ENCODE data around the gene GFAP.

Gene GFAP

GRCh38 chr17:44930667-44931066 lies 15.4 kb upstream of the GFAP start:
- DNase-seq, result no peak

DNA sequence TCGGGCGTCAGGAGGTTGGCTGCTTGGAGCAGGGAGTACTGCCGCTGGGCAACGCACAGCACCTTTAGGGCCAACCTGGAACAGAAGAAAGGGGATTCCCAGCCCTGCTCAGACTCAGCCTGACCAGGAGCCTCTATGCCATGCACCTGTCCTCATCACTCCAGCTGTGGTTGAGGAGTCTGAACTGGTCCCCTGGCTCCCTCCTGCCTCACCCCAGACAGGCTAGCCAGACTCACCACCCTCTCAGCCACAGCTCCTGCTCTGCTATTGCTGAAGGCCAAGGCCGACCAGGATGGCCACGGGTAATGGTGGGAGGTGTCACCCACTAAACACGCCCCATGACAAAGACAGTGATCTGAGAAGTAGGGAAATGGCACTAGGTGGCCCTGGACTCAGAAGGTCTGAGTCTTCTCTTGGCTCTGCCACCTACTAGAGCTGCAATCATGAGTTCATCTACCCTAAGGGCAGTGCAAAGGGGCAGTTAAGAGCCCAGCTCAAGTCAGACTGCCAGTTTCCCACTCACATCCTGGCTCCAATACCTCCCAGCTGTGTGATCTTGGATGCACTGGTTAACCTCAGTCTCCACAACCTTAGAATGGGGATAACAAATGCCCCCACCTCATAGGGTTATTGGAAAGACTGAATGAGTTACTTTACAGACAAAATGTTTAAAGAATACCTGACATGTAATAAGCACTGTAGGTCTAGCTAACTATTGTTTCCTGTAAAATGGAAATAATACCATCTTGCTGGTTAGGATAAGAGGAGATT lies 13.8 kb upstream of the GFAP start:
- no peak for DNase-seq

- no peak for DNase-seq
Measured at GRCh38 chr17:44928136-44928535, 12.8 kb upstream of the GFAP start.

DNA sequence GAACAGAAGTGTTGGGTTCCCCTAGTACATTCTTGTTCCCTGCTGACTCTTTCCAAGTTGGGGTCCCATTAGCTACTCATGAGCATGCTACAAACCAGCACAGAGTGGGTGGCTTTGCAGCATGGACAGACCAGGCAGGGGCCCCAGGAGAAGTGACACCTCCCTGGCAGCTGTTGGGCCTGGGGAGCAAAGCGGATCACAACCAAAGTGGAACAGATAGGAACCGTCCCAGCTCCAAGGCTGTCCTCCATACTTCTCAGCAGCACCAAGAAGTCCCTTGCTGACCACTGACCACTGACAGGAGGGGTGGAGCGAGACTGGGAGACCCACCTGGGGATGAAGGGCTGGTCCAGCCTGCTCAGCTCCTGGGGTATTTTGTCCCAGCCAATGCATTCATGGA lies 12.4 kb upstream of the GFAP start:
- no peak for DNase-seq

DNA sequence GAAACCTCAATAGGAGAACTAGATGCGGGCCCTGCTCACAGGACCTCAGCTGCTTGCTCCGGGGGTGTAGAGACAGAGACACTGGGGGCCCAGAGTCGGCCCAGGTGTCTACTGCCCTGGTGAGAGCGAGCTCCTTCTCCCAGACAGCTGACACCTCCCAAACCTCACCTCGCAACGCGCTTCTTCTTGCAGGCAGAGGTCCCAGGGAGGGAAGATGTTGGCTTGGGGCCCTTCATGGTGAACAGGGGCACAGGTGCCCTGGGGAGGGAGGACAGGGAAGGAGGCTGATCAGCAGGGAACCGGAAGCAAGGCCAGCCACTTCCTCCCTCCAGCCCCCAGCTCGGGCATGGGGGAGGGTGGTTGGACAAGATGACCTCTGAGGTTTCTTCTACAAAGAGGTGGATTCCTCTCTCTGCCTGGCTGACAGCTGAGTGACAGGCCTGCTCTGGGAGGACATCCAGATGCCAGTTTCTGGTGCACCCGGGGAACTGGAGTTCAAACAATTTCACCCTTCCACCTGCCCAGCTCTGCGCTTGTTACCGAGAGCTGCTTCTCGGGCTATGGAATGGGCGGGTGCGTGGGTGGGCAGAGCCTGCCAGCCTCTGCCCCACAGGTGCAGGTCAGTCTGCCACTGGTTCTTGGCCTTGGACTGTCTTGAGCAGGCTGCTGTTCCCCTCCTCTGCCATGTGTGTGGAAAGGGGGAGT lies 11.7 kb upstream of the GFAP start:
- DNase-seq, result no peak

DNA sequence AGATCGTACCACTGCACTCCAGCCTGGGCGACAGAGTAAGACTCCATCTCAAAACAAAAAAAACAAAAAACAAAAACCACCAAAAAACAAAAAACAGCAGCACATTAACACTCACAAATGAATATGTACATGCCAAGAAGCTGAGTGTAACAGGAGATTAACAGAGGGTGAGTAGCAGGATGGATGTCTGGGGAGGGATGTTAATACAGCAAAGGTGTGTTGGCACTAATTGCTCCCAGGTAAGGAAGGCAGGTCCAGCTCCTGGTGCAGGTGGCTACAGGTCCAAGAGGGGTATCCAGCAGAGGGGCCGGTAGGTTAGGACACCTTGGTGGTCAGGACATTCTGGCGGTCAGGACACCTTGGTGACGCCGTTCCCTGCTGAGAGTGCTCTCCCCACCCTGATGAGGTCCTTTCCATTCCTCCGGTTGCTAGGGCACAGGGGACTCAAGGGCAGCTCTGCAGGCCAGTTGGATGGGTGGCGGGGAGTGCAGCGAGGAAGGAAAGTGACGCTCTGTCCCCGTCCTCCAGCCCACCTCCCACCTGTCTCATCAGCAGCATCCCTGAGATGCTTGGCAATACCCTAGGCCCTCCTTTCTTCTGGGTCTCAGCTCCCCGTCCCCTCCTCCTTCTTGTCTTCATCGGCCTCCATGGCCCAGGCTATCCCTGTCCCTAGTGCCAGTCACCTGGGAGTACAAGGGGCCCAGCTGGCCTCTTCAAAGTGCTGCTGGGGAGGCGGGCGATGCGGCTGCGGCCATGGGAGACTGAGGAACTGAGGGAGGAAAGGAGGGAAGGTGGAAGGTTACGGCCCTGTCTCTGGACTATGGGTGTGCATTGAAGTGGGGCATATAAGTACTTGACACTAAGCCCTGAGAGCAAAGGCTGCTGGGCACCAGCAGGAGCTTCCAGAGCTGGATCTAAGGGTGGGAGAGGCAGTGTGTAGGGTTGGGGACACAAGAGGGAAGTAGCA lies 10.7 kb upstream of the GFAP start:
- no peak for DNase-seq

DNA sequence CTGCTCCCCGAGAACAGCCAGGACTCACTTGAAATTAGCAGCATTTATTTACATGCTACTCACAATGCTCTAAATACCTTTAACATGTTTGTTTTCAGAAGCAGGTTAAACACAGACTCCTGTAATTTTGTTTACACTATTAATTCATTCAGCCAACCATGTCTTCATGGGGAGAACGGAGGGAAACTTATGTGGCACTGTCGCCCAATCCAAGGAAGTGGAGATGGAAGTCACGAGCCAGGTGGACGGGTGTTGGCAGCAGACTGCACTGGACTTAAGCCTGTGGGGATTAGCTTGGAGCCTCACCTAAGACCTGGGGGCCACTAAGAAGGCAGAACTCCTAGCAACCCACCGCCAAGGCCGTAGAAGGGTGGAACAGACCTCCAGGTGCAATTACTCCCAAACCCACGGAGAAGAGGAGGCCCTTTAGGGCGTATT lies 8.8 kb upstream of the GFAP start:
- no peak for DNase-seq

GRCh38 chr17:44922746-44923470 lies 7.6 kb upstream of the GFAP start:
- DNase-seq, result no peak

GRCh38 chr17:44922136-44922535 lies 6.8 kb upstream of the GFAP start:
- no peak for DNase-seq

- no peak for DNase-seq
Measured at GRCh38 chr17:44921122-44921882, 6.0 kb upstream of the GFAP start.

DNA sequence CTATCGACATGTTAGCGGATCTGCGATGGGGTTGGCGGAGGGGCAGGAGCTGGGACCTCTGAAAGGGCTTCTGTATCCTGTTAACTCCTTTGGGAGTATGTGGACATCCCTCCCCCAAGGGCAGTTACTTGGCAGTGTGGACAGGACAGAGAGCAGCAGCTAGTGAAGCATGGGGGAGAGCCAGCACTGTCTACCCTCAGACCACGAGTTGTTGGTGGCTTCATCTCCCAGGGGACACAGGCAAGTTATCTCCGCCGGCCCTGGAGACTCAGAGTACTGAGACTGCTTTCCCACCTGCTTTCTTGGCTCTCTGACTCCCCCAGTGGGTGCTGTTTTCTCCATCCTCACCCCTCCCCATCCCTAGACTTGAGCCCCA lies 5.3 kb upstream of the GFAP start:
- no peak for DNase-seq

- peak; percentile 25 for DNase-seq
Measured at GRCh38 chr17:44919885-44920564, 4.7 kb upstream of the GFAP start.

DNA sequence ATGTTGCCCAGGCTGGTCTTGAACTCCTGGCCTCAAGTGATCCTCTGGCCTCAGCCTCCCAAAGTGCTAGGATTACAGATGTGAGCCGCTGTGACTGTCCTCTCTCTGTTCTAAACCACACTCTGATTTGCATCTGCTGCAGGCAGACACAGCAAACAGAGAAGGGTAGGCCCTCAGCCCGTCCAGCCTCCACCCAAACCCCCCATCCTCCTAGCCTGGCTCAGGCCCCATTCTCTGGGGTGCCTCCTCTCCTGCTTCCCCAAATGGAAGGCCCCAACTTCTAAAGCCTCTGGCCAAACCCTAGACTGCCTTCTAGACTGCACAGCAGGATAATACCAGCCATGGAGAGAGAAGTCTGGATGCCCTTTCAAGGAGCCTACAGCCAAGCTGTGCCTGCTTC lies 4.1 kb upstream of the GFAP start:
- DNase-seq, result no peak

GRCh38 chr17:44918006-44918405 lies 2.7 kb upstream of the GFAP start:
- DNase-seq, result no peak

- no peak for DNase-seq
Measured at GRCh38 chr17:44917456-44917855, 2.2 kb upstream of the GFAP start.

DNA sequence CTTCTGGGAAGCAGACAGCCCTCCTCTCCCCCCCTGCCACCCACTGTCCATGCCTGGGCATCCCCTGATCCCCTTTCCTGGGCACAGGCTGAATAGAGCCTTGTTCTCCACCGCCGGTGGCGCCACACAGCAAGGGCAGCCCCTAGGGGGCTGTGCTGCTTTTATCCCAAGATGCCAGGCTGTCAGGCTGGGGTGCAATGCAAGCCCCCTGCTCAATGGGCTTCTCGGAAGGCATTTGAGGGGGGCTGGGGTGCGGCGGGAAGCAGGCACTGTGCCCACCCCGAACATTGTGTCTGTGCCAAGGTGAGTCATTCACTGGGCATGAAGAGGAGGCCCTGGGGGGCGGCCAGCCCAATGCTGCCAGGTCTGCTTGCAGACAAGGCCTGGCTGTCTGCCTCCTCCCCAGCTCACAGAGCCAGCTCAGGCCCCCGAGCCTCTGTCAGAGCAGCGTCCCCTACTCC lies 1.5 kb upstream of the GFAP start:
- no peak for DNase-seq

- no peak for DNase-seq
Measured at GRCh38 chr17:44915862-44916780, 821 bp upstream of the GFAP start.

DNA sequence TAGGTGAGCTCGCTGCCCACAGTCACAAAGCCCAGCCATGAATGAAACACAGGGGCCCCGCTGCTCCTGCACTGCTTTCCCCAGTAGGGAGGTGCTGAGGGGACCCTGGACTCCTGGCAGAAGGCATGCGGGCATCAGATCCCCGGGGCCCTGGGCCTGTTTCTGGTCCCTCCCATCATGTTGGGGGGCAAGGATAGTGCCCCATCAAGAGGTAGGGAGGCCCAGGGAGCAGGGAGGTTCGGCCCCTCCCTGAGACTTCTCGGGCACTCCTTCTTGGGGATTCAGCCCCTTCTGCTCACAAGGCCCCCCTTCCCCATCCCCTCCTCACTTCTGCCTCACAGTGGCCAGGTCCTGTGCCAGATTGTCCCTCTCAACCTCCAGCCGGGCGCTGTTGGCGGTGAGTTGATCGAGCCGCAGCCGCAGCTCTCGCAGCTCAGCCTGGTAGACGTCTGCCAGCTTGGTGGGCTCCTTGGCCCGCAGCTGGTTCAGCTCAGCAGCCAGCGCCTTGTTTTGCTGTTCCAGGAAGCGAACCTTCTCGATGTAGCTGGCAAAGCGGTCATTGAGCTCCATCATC lies 515 bp downstream of the GFAP start:
- no peak for DNase-seq

GRCh38 chr17:44914148-44914547 lies 1.2 kb downstream of the GFAP start:
- DNase-seq, result no peak

GRCh38 chr17:44913676-44914075 lies 1.6 kb downstream of the GFAP start:
- DNase-seq, result no peak

All from effector CD8-positive, alpha-beta T cell (primary cell).